Liver (tissue), 9 donors: Measurements from ENCODE around the gene DEDD2. TPM values are rescaled to one million over a fixed set of nuclear protein-coding genes. Genes with fewer than 3 reads are reported as not detected.
A peak's percentile ranks its signal among the peaks of the same experiment; 100 is the strongest.

ENCODE experiments used
- DNase-seq: peaks from one replicate; pipeline ENCODE4 v3.0.0-alpha.2; 2017; ENCODE audit warnings: low spot score
- H3K27ac ChIP-seq, 2 donors: one replicate each; pipeline ENCODE4 v1.7.0; 2013; ENCODE audit warnings: inconsistent platforms in 2 of 2, low read length in 2 of 2, control low read depth in 1 of 2, low read depth in 1 of 2, mild to moderate bottlenecking in 1 of 2
- H3K27me3 ChIP-seq, 4 donors: one replicate each; pipeline versions ENCODE4 v1.6.1 to v1.7.0; 2013; ENCODE audit warnings: low read length in 3 of 4, inconsistent platforms in 1 of 4, mild to moderate bottlenecking in 1 of 4, moderate library complexity in 1 of 4; ENCODE audit not compliant: control insufficient read depth in 4 of 4, insufficient read depth in 4 of 4
- H3K36me3 ChIP-seq, 4 donors: one replicate each; pipeline versions ENCODE4 v1.6.1 to v1.7.0; 2013; ENCODE audit warnings: low read length in 3 of 4, mild to moderate bottlenecking in 3 of 4, low read depth in 1 of 4, moderate library complexity in 1 of 4; ENCODE audit not compliant: control insufficient read depth in 4 of 4, insufficient read depth in 3 of 4
- H3K4me1 ChIP-seq, 4 donors: one replicate each; pipeline versions ENCODE4 v1.6.1 to v1.7.0; 2013; ENCODE audit warnings: low read length in 3 of 4, mild to moderate bottlenecking in 3 of 4, moderate library complexity in 1 of 4; ENCODE audit not compliant: control insufficient read depth in 4 of 4, insufficient read depth in 4 of 4
- H3K4me3 ChIP-seq, 3 donors: one replicate each; pipeline versions ENCODE4 v1.6.1 to v1.7.0; 2013; ENCODE audit warnings: low read length in 3 of 3, control low read depth in 1 of 3, low read depth in 1 of 3, mild to moderate bottlenecking in 1 of 3
- H3K9ac ChIP-seq, 2 donors: one replicate each; pipeline ENCODE4 v1.7.0; 2013; ENCODE audit warnings: low read length in 2 of 2, mild to moderate bottlenecking in 2 of 2, moderate library complexity in 2 of 2, control low read depth in 1 of 2, low read depth in 1 of 2
- H3K9me3 ChIP-seq, 4 donors: one replicate each; pipeline versions ENCODE4 v1.6.1 to v1.7.0; 2013; ENCODE audit warnings: low read length in 3 of 4; ENCODE audit not compliant: control insufficient read depth in 4 of 4
- ATF3 ChIP-seq: IDR thresholded peaks from 2 replicates; pipeline ENCODE4 v1.6.1; 2016; ENCODE audit warnings: antibody characterized with exemption
- CTCF ChIP-seq: fragments of 150-350 bp; IDR thresholded peaks from 2 replicates; pipeline ENCODE4 v1.5.1; 2017; ENCODE audit warnings: improper control_type of control experiment, low read depth, low read length; ENCODE audit not compliant: missing input control
- EGR1 ChIP-seq, 2 donors: IDR thresholded peaks; 2 replicates each; pipeline ENCODE4 v1.6.1; 2016 to 2018; ENCODE audit warnings: antibody characterized with exemption in 2 of 2, low read depth in 2 of 2
- FOXA1 ChIP-seq: IDR thresholded peaks from 2 replicates; pipeline ENCODE4 v1.6.1; 2016; ENCODE audit warnings: antibody characterized with exemption
- GABPA ChIP-seq, 2 donors: IDR thresholded peaks in 1 of 2; conservative IDR thresholded peaks in 1 of 2; 2 replicates each; pipeline ENCODE4 v1.6.1; 2016; ENCODE audit warnings: antibody characterized with exemption in 2 of 2, mild to moderate bottlenecking in 1 of 2, moderate library complexity in 1 of 2
- HNF4A ChIP-seq, 2 donors: conservative IDR thresholded peaks; 2 replicates each; pipeline ENCODE4 v1.6.1; 2016; ENCODE audit warnings: antibody characterized with exemption in 2 of 2, mild to moderate bottlenecking in 2 of 2
- HNF4G ChIP-seq: IDR thresholded peaks from 2 replicates; pipeline ENCODE4 v1.6.1; 2016; ENCODE audit warnings: antibody characterized with exemption
- NR2F2 ChIP-seq: IDR thresholded peaks from 2 replicates; pipeline ENCODE4 v1.6.1; 2016; ENCODE audit warnings: antibody characterized with exemption
- RAD21 ChIP-seq, 2 donors: IDR thresholded peaks; 2 replicates each; pipeline ENCODE4 v1.6.1; 2016; ENCODE audit warnings: antibody characterized with exemption in 2 of 2, mild to moderate bottlenecking in 2 of 2
- REST ChIP-seq: IDR thresholded peaks from 2 replicates; pipeline ENCODE4 v1.6.1; 2016; ENCODE audit warnings: antibody characterized with exemption, mild to moderate bottlenecking
- RXRA ChIP-seq, 2 donors: IDR thresholded peaks; 2 replicates each; pipeline ENCODE4 v1.6.1; 2017 to 2018; ENCODE audit warnings: antibody characterized with exemption in 2 of 2, mild to moderate bottlenecking in 1 of 2
- SP1 ChIP-seq: IDR thresholded peaks from 2 replicates; pipeline ENCODE4 v1.6.1; 2018; ENCODE audit warnings: antibody characterized with exemption, mild to moderate bottlenecking
- YY1 ChIP-seq: IDR thresholded peaks from 2 replicates; pipeline ENCODE4 v1.6.1; 2016; ENCODE audit warnings: antibody characterized with exemption, mild to moderate bottlenecking
- WGBS: extraction: QIAGEN DNeasy Blood & Tissue Kit; methylation state at CpG from one replicate; pipeline ENCODE4 v1.1.7; 2013; 5-methylcytosine and 5-hydroxymethylcytosine counted together
- polyA plus RNA-seq, 2 donors: library from polyadenylated mRNA; stranded (reverse) in 1 of 2; unstranded in 1 of 2; fragments of 200-250 nt in 1 of 2; fragments of >200 nt in 1 of 2; fragmentation: Nextera tagmentation in 1 of 2; extraction: Ambion mirVana in 1 of 2; gene quantifications; one replicate each; pipeline versions ENCODE4 v1.2.1 to v1.2.3, GENCODE V29; 2013 to 2015
- total RNA-seq, 2 donors: library from RNA; depleted of rRNA; stranded (reverse); fragments of >200 nt; gene quantifications; one replicate each; pipeline ENCODE4 v1.2.3, GENCODE V29; 2014
- TF ChIP-seq, protein P1 (sequence below): IDR thresholded peaks from 2 replicates; pipeline ENCODE4 v1.6.1; 2016; ENCODE audit warnings: antibody characterized with exemption
- donor health status: healthy.
- donor health status: healthy.
- donor health status: healthy.
- donor health status: healthy.
- donor health status: healthy.

DEDD2 gene
- total and polyA plus RNA-seq, 4 donors, result 9.6 to 47.1 (median 16.4) TPM

DNA sequence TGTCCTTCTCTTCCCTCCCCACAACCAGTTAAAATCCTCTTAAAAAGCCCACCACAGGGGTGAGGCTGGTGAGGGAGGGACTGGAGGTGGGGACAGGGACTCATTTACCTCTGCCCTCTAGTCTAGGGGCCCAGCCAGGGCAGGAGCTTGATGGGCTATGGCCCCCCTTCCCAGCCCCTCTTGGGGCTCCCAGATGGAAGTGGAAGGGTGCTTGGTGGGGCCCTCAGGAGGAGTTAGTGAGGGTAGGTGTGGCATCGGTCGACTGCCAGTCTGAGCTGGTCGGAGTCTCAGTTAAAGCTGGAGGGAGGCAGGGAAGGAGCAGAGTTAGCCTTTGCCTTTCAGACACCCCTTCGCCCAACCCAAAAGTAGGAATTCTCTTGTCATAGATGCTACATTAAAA, 13.1 kb upstream of the DEDD2 start:
- Histone ChIP-seq H3K27me3 (no peaks in the 10 kb centered on the region), H3K9ac (no peak overlapping the region), H3K4me3 (no peak overlapping the region), H3K36me3 (peaks cover 13 to 72% (median 46%) of the 10 kb centered on the region in 4 donors), H3K9me3 (no peaks in the 10 kb centered on the region), H3K27ac (no peak overlapping the region), H3K4me1 (no peaks in the 10 kb centered on the region)
- no peak for DNase-seq
- no peak for TF ChIP-seq REST
- TF ChIP-seq HNF4G, result no peak
- no peak for TF ChIP-seq CTCF
- TF ChIP-seq RXRA (IDR thresholded peaks at IDR 0.05), result no peak
- no peak for TF ChIP-seq FOXA1
- no peak for TF ChIP-seq ATF3
- no peak for TF ChIP-seq HNF4A (conservative IDR thresholded peaks at IDR 0.05)
- TF ChIP-seq GABPA (IDR thresholded peaks at IDR 0.05 in 1 of 2, conservative IDR thresholded peaks at IDR 0.05 in 1 of 2), result no peak
- no peak for TF ChIP-seq NR2F2
- TF ChIP-seq RAD21 (IDR thresholded peaks at IDR 0.05), result no peak
- no peak for TF ChIP-seq EGR1 (IDR thresholded peaks at IDR 0.05; ENCODE audit: low read depth in 2 of 2)
- WGBS, result 96% methylated on average over 4 of the region's 4 CpGs

DNA sequence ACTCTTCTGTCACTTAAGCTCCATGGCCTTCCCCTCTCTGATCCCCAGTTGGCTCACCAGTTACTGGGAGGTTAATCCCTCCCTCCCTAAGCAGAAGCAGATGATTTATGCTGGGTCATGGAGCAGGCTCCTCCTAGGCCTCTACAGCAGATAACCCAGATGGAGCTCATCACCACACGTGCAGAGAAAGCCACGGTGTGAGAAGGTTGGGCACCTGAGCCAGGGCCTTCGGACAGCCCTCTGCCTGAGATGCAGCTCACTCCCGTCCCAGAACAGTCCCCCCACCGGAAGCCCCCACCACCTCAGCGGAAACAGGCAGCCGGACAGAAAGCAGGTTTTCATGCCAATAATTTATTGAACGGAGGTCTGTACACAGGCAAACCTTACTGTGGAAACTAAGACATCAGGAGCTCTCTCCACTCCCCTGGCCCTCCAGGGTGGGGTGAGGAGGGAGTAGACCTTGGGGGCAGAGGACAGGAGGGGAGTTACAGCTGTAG, 12.4 kb upstream of the DEDD2 start:
- peaks cover 13 to 72% (median 41%) of the 10 kb centered on the region in 4 donors for H3K36me3 ChIP-seq
- no peak overlapping the region for H3K4me3 ChIP-seq
- no peaks in the 10 kb centered on the region for H3K4me1 ChIP-seq
- DNase-seq, result peak; percentile 70
- no peaks in the 10 kb centered on the region for H3K9me3 ChIP-seq
- WGBS, result 82% methylated on average over 8 of the region's 8 CpGs
- H3K9ac ChIP-seq, result no peak overlapping the region
- no peaks in the 10 kb centered on the region for H3K27me3 ChIP-seq
- TF ChIP-seq REST, result no peak
- no peak for TF ChIP-seq HNF4G
- TF ChIP-seq SP1, result no peak
- no peak for TF ChIP-seq GABPA (IDR thresholded peaks at IDR 0.05 in 1 of 2, conservative IDR thresholded peaks at IDR 0.05 in 1 of 2)
- TF ChIP-seq FOXA1, result no peak
- TF ChIP-seq EGR1 (IDR thresholded peaks at IDR 0.05; ENCODE audit: low read depth in 2 of 2), result no peak
- TF ChIP-seq CTCF, result no peak
- TF ChIP-seq YY1, result no peak
- TF ChIP-seq, protein P1, sequence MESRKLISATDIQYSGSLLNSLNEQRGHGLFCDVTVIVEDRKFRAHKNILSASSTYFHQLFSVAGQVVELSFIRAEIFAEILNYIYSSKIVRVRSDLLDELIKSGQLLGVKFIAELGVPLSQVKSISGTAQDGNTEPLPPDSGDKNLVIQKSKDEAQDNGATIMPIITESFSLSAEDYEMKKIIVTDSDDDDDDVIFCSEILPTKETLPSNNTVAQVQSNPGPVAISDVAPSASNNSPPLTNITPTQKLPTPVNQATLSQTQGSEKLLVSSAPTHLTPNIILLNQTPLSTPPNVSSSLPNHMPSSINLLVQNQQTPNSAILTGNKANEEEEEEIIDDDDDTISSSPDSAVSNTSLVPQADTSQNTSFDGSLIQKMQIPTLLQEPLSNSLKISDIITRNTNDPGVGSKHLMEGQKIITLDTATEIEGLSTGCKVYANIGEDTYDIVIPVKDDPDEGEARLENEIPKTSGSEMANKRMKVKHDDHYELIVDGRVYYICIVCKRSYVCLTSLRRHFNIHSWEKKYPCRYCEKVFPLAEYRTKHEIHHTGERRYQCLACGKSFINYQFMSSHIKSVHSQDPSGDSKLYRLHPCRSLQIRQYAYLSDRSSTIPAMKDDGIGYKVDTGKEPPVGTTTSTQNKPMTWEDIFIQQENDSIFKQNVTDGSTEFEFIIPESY, result no peak
- no peak overlapping the region for H3K27ac ChIP-seq
